Activated B cell treated with CpG ODN at 0.5 μM for 24 hours (primary cell): ENCODE results near the gene KRT77. TPM values are rescaled to one million over a fixed set of nuclear protein-coding genes. Genes with fewer than 3 reads are reported as not detected.

Experiments
- ATAC-seq: fragments of 200-7000 bp; cut with Tn5 transposase; one replicate; pipeline ENCODE4 v1.10.0; 2021; ENCODE audit warnings: low read depth, mild to moderate bottlenecking, moderate library complexity
- CTCF ChIA-PET: fragments of 350-600 bp; sonication (Branson Sonifier 250); formaldehyde crosslinking; loops from one replicate; lab custom pipeline; 2021; ENCODE audit warnings: antibody characterized with exemption; lab: Charles Lee
- POLR2A ChIA-PET: fragments of 350-600 bp; sonication (Branson Sonifier 250); formaldehyde crosslinking; loops from one replicate; lab custom pipeline; 2021; ENCODE audit warnings: antibody characterized with exemption; lab: Charles Lee
- DNase-seq: peaks from one replicate; pipeline ENCODE4 v3.0.0; 2022
- H3K27ac Mint-ChIP-seq: one replicate; pipeline ENCODE4 v1.8.0; 2020; ENCODE audit warnings: mixed read lengths
- H3K27me3 Mint-ChIP-seq: one replicate; pipeline ENCODE4 v1.8.0; 2021; ENCODE audit warnings: mixed read lengths
- H3K36me3 Mint-ChIP-seq: one replicate; pipeline ENCODE4 v1.8.0; 2021; ENCODE audit warnings: low read depth, mixed read lengths
- H3K4me1 Mint-ChIP-seq: one replicate; pipeline ENCODE4 v1.8.0; 2021; ENCODE audit warnings: mixed read lengths
- H3K4me3 Mint-ChIP-seq: one replicate; pipeline ENCODE4 v1.8.0; 2020; ENCODE audit warnings: mild to moderate bottlenecking, mixed read lengths
- H3K9me3 Mint-ChIP-seq: one replicate; pipeline ENCODE4 v1.8.0; 2020; ENCODE audit warnings: mixed read lengths
- intact Hi-C: fragments of 100-400 bp; cut with micrococcal nuclease; formaldehyde crosslinking; loops from one replicate; pipeline ENCODE4 v1.15.1; 2024
- total RNA-seq: library from RNA; stranded (reverse); gene quantifications from 2 replicates; pipeline ENCODE4 v1.2.3, GENCODE V29; 2022
- TF ChIP-seq, protein P1 (sequence below): fragments of 200-600 bp; IDR thresholded peaks from one replicate; pipeline ENCODE4 v1.8.0; 2022; ENCODE audit warnings: antibody characterized with exemption, mild to moderate bottlenecking

Gene KRT77
- total RNA-seq, 1 donor from 2014 or later, result not detected

GRCh38 chr12:52648012-52648550 is 55.2 kb downstream of the KRT77 start:
- Mint-ChIP-seq H3K4me1 (no peaks in the 10 kb centered on the region), H3K27ac (no peak overlapping the region), H3K9me3 (no peaks in the 10 kb centered on the region), H3K27me3 (peaks cover 3% of the 10 kb centered on the region), H3K36me3 (no peaks in the 10 kb centered on the region), H3K4me3 (no peak overlapping the region)
- intact Hi-C loops, result no loop called here
- ChIA-PET CTCF (no interaction called here), POLR2A (no interaction called here)
- no peak for ATAC-seq
- no peak for DNase-seq
- TF ChIP-seq, protein P1, sequence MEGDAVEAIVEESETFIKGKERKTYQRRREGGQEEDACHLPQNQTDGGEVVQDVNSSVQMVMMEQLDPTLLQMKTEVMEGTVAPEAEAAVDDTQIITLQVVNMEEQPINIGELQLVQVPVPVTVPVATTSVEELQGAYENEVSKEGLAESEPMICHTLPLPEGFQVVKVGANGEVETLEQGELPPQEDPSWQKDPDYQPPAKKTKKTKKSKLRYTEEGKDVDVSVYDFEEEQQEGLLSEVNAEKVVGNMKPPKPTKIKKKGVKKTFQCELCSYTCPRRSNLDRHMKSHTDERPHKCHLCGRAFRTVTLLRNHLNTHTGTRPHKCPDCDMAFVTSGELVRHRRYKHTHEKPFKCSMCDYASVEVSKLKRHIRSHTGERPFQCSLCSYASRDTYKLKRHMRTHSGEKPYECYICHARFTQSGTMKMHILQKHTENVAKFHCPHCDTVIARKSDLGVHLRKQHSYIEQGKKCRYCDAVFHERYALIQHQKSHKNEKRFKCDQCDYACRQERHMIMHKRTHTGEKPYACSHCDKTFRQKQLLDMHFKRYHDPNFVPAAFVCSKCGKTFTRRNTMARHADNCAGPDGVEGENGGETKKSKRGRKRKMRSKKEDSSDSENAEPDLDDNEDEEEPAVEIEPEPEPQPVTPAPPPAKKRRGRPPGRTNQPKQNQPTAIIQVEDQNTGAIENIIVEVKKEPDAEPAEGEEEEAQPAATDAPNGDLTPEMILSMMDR, result no peak

GRCh38 chr12:52647601-52648000 is 55.7 kb downstream of the KRT77 start:
- H3K27me3 Mint-ChIP-seq, result peaks cover 4% of the 10 kb centered on the region
- H3K36me3 Mint-ChIP-seq, result no peaks in the 10 kb centered on the region
- TF ChIP-seq, protein P1, result no peak
- no peak for DNase-seq
- no peak overlapping the region for H3K27ac Mint-ChIP-seq
- ATAC-seq, result no peak
- intact Hi-C loops, result no loop called here
- H3K4me3 Mint-ChIP-seq, result no peak overlapping the region
- ChIA-PET POLR2A (no interaction called here), CTCF (no interaction called here)
- H3K9me3 Mint-ChIP-seq, result no peaks in the 10 kb centered on the region
- no peaks in the 10 kb centered on the region for H3K4me1 Mint-ChIP-seq

GRCh38 chr12:52646613-52647012 is 56.7 kb downstream of the KRT77 start:
- no peaks in the 10 kb centered on the region for H3K9me3 Mint-ChIP-seq
- ChIA-PET CTCF (no interaction called here), POLR2A (no interaction called here)
- no peak overlapping the region for H3K27ac Mint-ChIP-seq
- no peaks in the 10 kb centered on the region for H3K4me1 Mint-ChIP-seq
- intact Hi-C loops, result no loop called here
- TF ChIP-seq, protein P1, result no peak
- ATAC-seq (no peak), DNase-seq (no peak)
- no peak overlapping the region for H3K4me3 Mint-ChIP-seq
- peaks cover 4% of the 10 kb centered on the region for H3K27me3 Mint-ChIP-seq
- H3K36me3 Mint-ChIP-seq, result no peaks in the 10 kb centered on the region

DNA sequence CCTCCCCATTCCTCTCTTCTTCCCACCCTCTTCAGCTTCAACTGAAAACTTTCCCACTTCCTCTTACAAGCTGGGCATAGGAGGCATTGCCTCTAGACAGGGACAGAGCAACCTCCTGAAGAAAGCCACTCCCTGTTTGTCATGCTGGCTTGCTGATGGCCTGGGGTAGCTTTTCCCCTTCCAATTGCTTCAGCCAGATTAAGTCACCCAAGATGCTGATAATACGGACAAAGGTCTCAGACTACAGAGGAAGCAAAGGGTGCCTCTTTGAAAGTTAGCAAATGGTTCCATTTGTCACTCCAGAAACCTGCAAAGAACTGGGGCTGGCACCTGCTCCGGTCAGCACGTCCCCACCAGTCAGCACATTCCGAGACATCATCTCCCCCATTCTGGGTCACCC is 57.3 kb downstream of the KRT77 start:
- H3K27me3 Mint-ChIP-seq, result peaks cover 4% of the 10 kb centered on the region
- H3K36me3 Mint-ChIP-seq, result no peaks in the 10 kb centered on the region
- no peak overlapping the region for H3K27ac Mint-ChIP-seq
- no peaks in the 10 kb centered on the region for H3K4me1 Mint-ChIP-seq
- ChIA-PET CTCF (no interaction called here), POLR2A (no interaction called here)
- DNase-seq (no peak), ATAC-seq (no peak)
- intact Hi-C loops, result no loop called here
- H3K4me3 Mint-ChIP-seq, result no peak overlapping the region
- H3K9me3 Mint-ChIP-seq, result no peaks in the 10 kb centered on the region
- TF ChIP-seq, protein P1, result no peak

DNA sequence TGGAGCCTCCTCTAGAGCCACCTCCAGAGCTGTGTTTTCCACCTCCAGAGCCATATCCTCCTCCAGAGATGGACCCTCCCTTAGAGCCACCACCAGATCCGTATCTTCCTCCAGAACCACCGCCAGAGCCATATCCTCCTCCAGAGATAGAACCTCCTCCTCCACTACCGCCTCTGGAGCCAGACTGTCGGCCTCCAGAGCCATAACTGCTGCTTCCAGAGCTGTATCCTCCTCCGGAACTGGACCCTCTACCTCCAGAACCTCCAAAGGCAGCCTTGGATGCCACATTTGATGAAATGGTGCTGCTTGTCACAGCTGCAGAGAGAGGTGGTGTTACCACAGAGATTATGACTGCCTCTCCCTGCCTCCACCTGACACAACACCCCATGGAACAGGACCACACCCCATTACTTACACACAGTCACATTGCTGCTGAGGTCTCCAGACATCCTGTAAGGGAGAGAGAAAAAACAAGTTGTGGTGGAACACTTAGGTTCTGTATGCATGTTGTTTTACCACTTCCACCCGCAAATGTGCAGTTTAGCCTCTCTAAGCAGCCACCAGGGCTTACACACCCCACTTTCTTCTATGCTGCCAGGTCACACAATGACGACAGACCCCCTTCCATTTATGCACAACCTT is 58.1 kb downstream of the KRT77 start:
- ChIA-PET CTCF (no interaction called here), POLR2A (no interaction called here)
- Mint-ChIP-seq H3K36me3 (no peaks in the 10 kb centered on the region), H3K4me3 (no peak overlapping the region), H3K27ac (no peak overlapping the region), H3K9me3 (no peaks in the 10 kb centered on the region), H3K27me3 (peaks cover 4% of the 10 kb centered on the region), H3K4me1 (no peaks in the 10 kb centered on the region)
- intact Hi-C loops, result no loop called here
- DNase-seq (no peak), ATAC-seq (no peak)
- TF ChIP-seq, protein P1, result no peak
